H9 (cell line): ENCODE data around the gene SCP2. TPM values are rescaled to one million over a fixed set of nuclear protein-coding genes. Genes with fewer than 3 reads are reported as not detected.

Source experiments
- DNase-seq: peaks from one replicate; pipeline ENCODE4 v3.0.0-alpha.2; 2017
- H2AFZ ChIP-seq: one replicate; pipeline ENCODE4 v1.6.1; 2013; ENCODE audit warnings: mild to moderate bottlenecking, low read length, control low read depth, moderate library complexity
- H2AK5ac ChIP-seq: 2 replicates; pipeline ENCODE4 v1.6.1; 2013; ENCODE audit warnings: low read length, control low read depth, mixed read lengths; ENCODE audit not compliant: insufficient read length
- H2BK120ac ChIP-seq: one replicate; pipeline ENCODE4 v1.6.1; 2013; ENCODE audit warnings: low read depth, mild to moderate bottlenecking, low read length, control low read depth, inconsistent platforms; ENCODE audit not compliant: poor library complexity, severe bottlenecking
- H2BK12ac ChIP-seq: 2 replicates; pipeline ENCODE4 v1.6.1; 2013; ENCODE audit warnings: low read length, control low read depth, mixed read lengths, low read depth; ENCODE audit not compliant: insufficient read length
- H2BK15ac ChIP-seq: 2 replicates; pipeline ENCODE4 v1.6.1; 2013; ENCODE audit warnings: low read depth, low read length, control low read depth
- H2BK20ac ChIP-seq: one replicate; pipeline ENCODE4 v1.6.1; 2013; ENCODE audit warnings: low read depth, mild to moderate bottlenecking, low read length, control low read depth, inconsistent platforms; ENCODE audit not compliant: poor library complexity, severe bottlenecking
- H2BK5ac ChIP-seq: 2 replicates; pipeline ENCODE4 v1.6.1; 2013; ENCODE audit warnings: low read length, control low read depth, mixed read lengths; ENCODE audit not compliant: insufficient read length
- H3K14ac ChIP-seq: 2 replicates; pipeline ENCODE4 v1.6.1; 2013; ENCODE audit warnings: low read length, control low read depth; ENCODE audit not compliant: insufficient read depth
- H3K18ac ChIP-seq: 2 replicates; pipeline ENCODE4 v1.6.1; 2013; ENCODE audit warnings: low read depth, mild to moderate bottlenecking, mixed read lengths, low read length, control low read depth; ENCODE audit not compliant: insufficient read length
- H3K23ac ChIP-seq: 2 replicates; pipeline ENCODE4 v1.6.1; 2013; ENCODE audit warnings: low read length, control low read depth, mixed read lengths, low read depth; ENCODE audit not compliant: insufficient read length
- H3K23me2 ChIP-seq: 2 replicates; pipeline ENCODE4 v1.6.1; 2013; ENCODE audit warnings: low read depth, mild to moderate bottlenecking, mixed read lengths, low read length, control low read depth; ENCODE audit not compliant: insufficient read length, poor library complexity, severe bottlenecking
- H3K27ac ChIP-seq: 2 replicates; pipeline ENCODE4 v1.5.1; 2013; ENCODE audit warnings: low read length, control low read depth, mixed read lengths, low read depth; ENCODE audit not compliant: insufficient read length
- H3K27me3 ChIP-seq: 2 replicates; pipeline ENCODE4 v1.6.1; 2013; ENCODE audit warnings: low read length, control low read depth, inconsistent platforms; ENCODE audit not compliant: insufficient read depth
- H3K4ac ChIP-seq: 2 replicates; pipeline ENCODE4 v1.6.1; 2013; ENCODE audit warnings: low read depth, mild to moderate bottlenecking, control low read depth, inconsistent platforms, low read length, moderate library complexity
- H3K4me1 ChIP-seq: 2 replicates; pipeline ENCODE4 v1.6.1; 2013; ENCODE audit warnings: low read length, control low read depth, inconsistent platforms; ENCODE audit not compliant: insufficient read depth
- H3K4me2 ChIP-seq: 2 replicates; pipeline ENCODE4 v1.6.1; 2013; ENCODE audit warnings: low read length, control low read depth, mixed read lengths; ENCODE audit not compliant: insufficient read length, insufficient read depth
- H3K56ac ChIP-seq: 2 replicates; pipeline ENCODE4 v1.6.1; 2013; ENCODE audit warnings: low read depth, mild to moderate bottlenecking, mixed read lengths, low read length, control low read depth; ENCODE audit not compliant: insufficient read length
- H3K79me1 ChIP-seq: 2 replicates; pipeline ENCODE4 v1.6.1; 2013; ENCODE audit warnings: low read depth, mild to moderate bottlenecking, moderate library complexity, low read length, control low read depth, inconsistent platforms; ENCODE audit not compliant: insufficient read depth, poor library complexity, severe bottlenecking
- H3K79me2 ChIP-seq: 2 replicates; pipeline ENCODE4 v1.6.1; 2013; ENCODE audit warnings: low read length, control low read depth, inconsistent platforms; ENCODE audit not compliant: insufficient read depth
- H3K9ac ChIP-seq: 2 replicates; pipeline ENCODE4 v1.6.1; 2013; ENCODE audit warnings: low read length, control low read depth, mixed read lengths; ENCODE audit not compliant: insufficient read length; ENCODE audit errors: extremely low read depth
- H3K9me3 ChIP-seq: one replicate; pipeline ENCODE4 v1.6.1; 2013; ENCODE audit warnings: low read depth, low read length, inconsistent platforms; ENCODE audit not compliant: control insufficient read depth
- H3T11ph ChIP-seq: one replicate; pipeline ENCODE4 v1.6.1; 2013; ENCODE audit warnings: mild to moderate bottlenecking, low read length, control low read depth, inconsistent platforms
- H4K20me1 ChIP-seq: one replicate; pipeline ENCODE4 v1.6.1; 2013; ENCODE audit not compliant: control insufficient read depth, insufficient read length, insufficient read depth
- H4K5ac ChIP-seq: 2 replicates; pipeline ENCODE4 v1.6.1; 2013; ENCODE audit warnings: low read depth, mild to moderate bottlenecking, mixed read lengths, low read length, control low read depth; ENCODE audit not compliant: insufficient read length
- H4K8ac ChIP-seq: replicated peaks from 2 replicates; pipeline ENCODE4 v1.6.1; 2013; ENCODE audit warnings: low read length, control low read depth, mixed read lengths, low read depth; ENCODE audit not compliant: insufficient read length
- H4K91ac ChIP-seq: 2 replicates; pipeline ENCODE4 v1.6.1; 2013; ENCODE audit warnings: low read depth, mild to moderate bottlenecking, moderate library complexity, mixed read lengths, low read length, control low read depth; ENCODE audit not compliant: insufficient read length
- H3K27ac Mint-ChIP-seq, 3 experiments: 2 replicates in 2 of 3; 3 replicates in 1 of 3; pipeline ENCODE4 v1.8.0; 2020 to 2021; ENCODE audit warnings: mixed read lengths in 3 of 3, mild to moderate bottlenecking in 1 of 3, moderate library complexity in 1 of 3
- H3K27me3 Mint-ChIP-seq: 2 replicates; pipeline ENCODE4 v1.8.0; 2021; ENCODE audit warnings: low read depth, mild to moderate bottlenecking, moderate library complexity, mixed read lengths
- H3K36me3 Mint-ChIP-seq, 3 experiments: 2 replicates in 2 of 3; 3 replicates in 1 of 3; pipeline ENCODE4 v1.8.0; 2020 to 2021; ENCODE audit warnings: low read depth in 3 of 3, mixed read lengths in 3 of 3; ENCODE audit not compliant: insufficient read depth in 1 of 3
- H3K4me1 Mint-ChIP-seq, 2 experiments: 2 replicates each; pipeline ENCODE4 v1.8.0; 2020; ENCODE audit warnings: mixed read lengths in 2 of 2
- H3K4me3 Mint-ChIP-seq, 2 experiments: 2 replicates in 1 of 2; 3 replicates in 1 of 2; pipeline ENCODE4 v1.8.0; 2020 to 2021; ENCODE audit warnings: mild to moderate bottlenecking in 2 of 2, mixed read lengths in 2 of 2, moderate library complexity in 1 of 2
- H3K9me3 Mint-ChIP-seq, 2 experiments: 2 replicates in 1 of 2; 3 replicates in 1 of 2; pipeline ENCODE4 v1.8.0; 2020; ENCODE audit warnings: mild to moderate bottlenecking in 2 of 2, mixed read lengths in 2 of 2, moderate library complexity in 1 of 2
- CTCF ChIP-seq: fragments of 200-600 bp; sonication (generic); conservative IDR thresholded peaks from 3 replicates; pipeline ENCODE4 v1.8.0; 2021; ENCODE audit warnings: antibody characterized with exemption, mild to moderate bottlenecking
- WGBS: extraction: QIAGEN DNeasy Blood & Tissue Kit; methylation state at CpG from one replicate; pipeline ENCODE4 v1.1.7; 2013; ENCODE audit warnings: missing lambda C conversion rate, low lambda C conversion rate, mixed read lengths; ENCODE audit not compliant: insufficient read length; ENCODE audit errors: extremely low coverage; 5-methylcytosine and 5-hydroxymethylcytosine counted together
- total RNA-seq: library from RNA; stranded (reverse); gene quantifications from 2 replicates; pipeline ENCODE4 v1.2.1, GENCODE V29; 2021

Gene SCP2
- total RNA-seq, 1 experiment from 2014 or later, result 48.8 TPM

GRCh38 chr1:53038566-53038965, 111.5 kb downstream of the SCP2 start:
- no CpG with 5 or more reads among the region's 3 CpGs for WGBS
- Histone ChIP-seq H2BK20ac (no peak overlapping the region), H3K23me2 (no peaks in the 10 kb centered on the region), H3K18ac (no peak overlapping the region), H2BK120ac (no peak overlapping the region), H3T11ph (no peak overlapping the region), H4K8ac (no peak overlapping the region), H2AFZ (no peak overlapping the region), H2BK12ac (no peak overlapping the region), H3K79me1 (no peaks in the 10 kb centered on the region), H3K79me2 (no peaks in the 10 kb centered on the region), H2AK5ac (no peak overlapping the region), H3K27me3 (no peaks in the 10 kb centered on the region), H2BK15ac (no peak overlapping the region), H3K9ac (no peak overlapping the region), H4K91ac (no peak overlapping the region), H4K20me1 (no peaks in the 10 kb centered on the region), H3K23ac (no peak overlapping the region), H3K4me1 (no peaks in the 10 kb centered on the region), H3K14ac (no peak overlapping the region), H3K4ac (no peak overlapping the region), H2BK5ac (no peak overlapping the region), H3K56ac (no peak overlapping the region), H3K9me3 (no peaks in the 10 kb centered on the region), H3K4me2 (no peak overlapping the region), H3K27ac (no peak overlapping the region), H4K5ac (no peak overlapping the region)
- H3K27ac Mint-ChIP-seq, result no peak overlapping the region
- no peaks in the 10 kb centered on the region for H3K9me3 Mint-ChIP-seq
- no peaks in the 10 kb centered on the region for H3K27me3 Mint-ChIP-seq
- peaks cover 8 to 9% of the 10 kb centered on the region in 2 experiments for H3K4me1 Mint-ChIP-seq
- no peak for DNase-seq
- no peak for TF ChIP-seq CTCF
- H3K4me3 Mint-ChIP-seq, result no peak overlapping the region
- H3K36me3 Mint-ChIP-seq, result peaks cover 0 to 6% (median 5%) of the 10 kb centered on the region in 3 experiments; a peak in 4 of 7 replicates
